LNCaP clone FGC (cell line): ENCODE results near the gene INTS12.

Experiments used
- DNase-seq: peaks from one replicate; pipeline ENCODE4 v3.0.0-alpha.2; 2011; ENCODE audit warnings: low read depth
- H3K4me3 ChIP-seq: 2 replicates; pipeline ENCODE4 v1.5.1; 2011; ENCODE audit warnings: mild to moderate bottlenecking, low read depth, low read length, control low read depth
- TF ChIP-seq, protein P1 (sequence below): IDR thresholded peaks from 2 replicates; pipeline ENCODE4 v1.5.1; 2012; ENCODE audit warnings: mild to moderate bottlenecking; ENCODE audit not compliant: control insufficient read depth, insufficient read depth; ENCODE audit errors: extremely low read depth

INTS12 gene

GRCh38 chr4:105644257-105644656 is 64.2 kb downstream of the INTS12 start:
- no peak for DNase-seq
- no peak overlapping the region for H3K4me3 ChIP-seq
- TF ChIP-seq, protein P1, sequence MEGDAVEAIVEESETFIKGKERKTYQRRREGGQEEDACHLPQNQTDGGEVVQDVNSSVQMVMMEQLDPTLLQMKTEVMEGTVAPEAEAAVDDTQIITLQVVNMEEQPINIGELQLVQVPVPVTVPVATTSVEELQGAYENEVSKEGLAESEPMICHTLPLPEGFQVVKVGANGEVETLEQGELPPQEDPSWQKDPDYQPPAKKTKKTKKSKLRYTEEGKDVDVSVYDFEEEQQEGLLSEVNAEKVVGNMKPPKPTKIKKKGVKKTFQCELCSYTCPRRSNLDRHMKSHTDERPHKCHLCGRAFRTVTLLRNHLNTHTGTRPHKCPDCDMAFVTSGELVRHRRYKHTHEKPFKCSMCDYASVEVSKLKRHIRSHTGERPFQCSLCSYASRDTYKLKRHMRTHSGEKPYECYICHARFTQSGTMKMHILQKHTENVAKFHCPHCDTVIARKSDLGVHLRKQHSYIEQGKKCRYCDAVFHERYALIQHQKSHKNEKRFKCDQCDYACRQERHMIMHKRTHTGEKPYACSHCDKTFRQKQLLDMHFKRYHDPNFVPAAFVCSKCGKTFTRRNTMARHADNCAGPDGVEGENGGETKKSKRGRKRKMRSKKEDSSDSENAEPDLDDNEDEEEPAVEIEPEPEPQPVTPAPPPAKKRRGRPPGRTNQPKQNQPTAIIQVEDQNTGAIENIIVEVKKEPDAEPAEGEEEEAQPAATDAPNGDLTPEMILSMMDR: no peak

- H3K4me3 ChIP-seq: no peak overlapping the region
- TF ChIP-seq, protein P1: no peak
- no peak for DNase-seq
These were observed 66.6 kb downstream of the INTS12 start for GRCh38 chr4:105641845-105642244.

DNA sequence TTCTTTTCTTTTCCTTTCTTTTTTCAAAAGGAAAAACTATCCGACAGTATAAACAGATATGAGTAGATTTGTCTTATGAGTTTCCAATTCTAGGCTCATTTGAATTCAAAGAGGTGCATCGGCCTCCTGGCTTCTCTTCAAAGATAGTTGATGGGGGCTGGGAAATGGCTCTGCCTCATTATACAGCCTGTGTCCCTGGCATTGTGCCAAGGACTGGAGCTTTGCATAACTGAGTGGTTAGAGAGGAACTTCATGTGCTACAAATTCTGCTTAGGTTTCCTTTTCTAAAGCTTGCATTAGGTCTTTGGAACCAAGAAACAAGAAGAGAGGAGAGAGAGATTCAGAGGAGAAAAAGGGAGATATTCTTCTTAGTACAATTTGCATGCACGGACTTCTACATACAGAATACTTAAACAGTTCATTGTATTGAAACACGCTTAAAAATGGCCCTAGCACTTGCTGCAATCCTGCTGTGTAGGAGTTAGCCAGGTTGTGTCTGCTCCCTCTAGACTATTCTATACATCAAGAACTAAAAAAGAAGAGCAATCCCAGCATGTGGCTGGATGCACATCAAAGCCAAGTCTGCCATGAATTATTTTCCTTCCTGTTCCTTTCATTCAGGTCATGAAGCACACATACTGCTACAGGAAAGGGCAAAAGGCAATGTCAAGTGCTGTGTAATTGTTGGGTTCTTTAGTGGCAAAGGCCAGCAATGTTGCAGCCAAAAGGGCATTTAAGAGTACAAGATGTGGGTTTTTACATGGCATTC is 70.9 kb downstream of the INTS12 start:
- DNase-seq: no peak
- H3K4me3 ChIP-seq: no peak overlapping the region
- TF ChIP-seq, protein P1: no peak

DNA sequence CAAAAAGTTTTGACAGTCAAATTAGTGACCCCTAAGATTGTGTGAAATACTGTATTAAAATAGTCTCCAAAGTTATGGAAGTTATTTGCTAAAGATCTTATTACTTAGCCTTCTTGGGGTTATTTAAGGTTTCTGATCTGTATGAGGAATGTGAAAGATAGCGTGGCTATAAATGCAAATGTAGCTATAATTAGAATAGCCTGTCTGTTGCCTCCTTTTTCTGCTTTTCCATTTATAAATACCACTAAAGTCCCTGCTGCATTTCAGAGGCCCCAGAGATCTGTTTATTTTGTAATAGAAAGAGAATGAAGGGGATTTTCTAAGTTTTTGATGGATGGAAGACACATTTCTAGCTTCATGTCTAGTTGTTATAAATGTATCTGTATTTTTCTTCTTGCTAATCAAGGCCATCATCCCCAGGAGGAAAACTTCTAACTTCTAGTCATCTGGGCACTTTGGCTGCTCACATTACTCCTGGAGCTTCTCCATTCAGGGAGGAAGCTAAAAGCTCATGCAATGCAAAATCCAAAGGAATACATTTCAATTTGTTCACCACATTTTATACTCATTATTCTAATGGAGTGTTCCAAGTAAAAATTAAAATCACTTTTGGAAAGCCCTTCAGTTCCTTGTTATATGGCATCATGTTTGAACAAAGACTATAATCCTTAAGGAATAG is 73.9 kb downstream of the INTS12 start:
- DNase-seq: no peak
- no peak overlapping the region for H3K4me3 ChIP-seq
- TF ChIP-seq, protein P1: no peak

- peak; percentile 96 for DNase-seq
- TF ChIP-seq, protein P1: no peak
- H3K4me3 ChIP-seq: no peak overlapping the region
These were observed 75.2 kb downstream of the INTS12 start for GRCh38 chr4:105633241-105633640.
